Measurements from ENCODE around the gene KCNIP1. TPM values are rescaled to one million over a fixed set of nuclear protein-coding genes. Genes with fewer than 3 reads are reported as not detected.

The KCNIP1 gene
- total RNA-seq, 2 donors from 2014 or later = not detected

- Histone ChIP-seq H3K27ac (ENCODE audit: low read depth, low read length) (no peak overlapping the region), H3K4me3 (ENCODE audit: low read length) (no peak overlapping the region), H3K36me3 (ENCODE audit: control insufficient read depth, insufficient read depth, low read length) (no peaks in the 10 kb centered on the region), H3K27me3 (ENCODE audit: control insufficient read depth, insufficient read depth, low read length, poor library complexity, severe bottlenecking) (peaks cover 6% of the 10 kb centered on the region), H3K4me1 (ENCODE audit: control insufficient read depth, insufficient read depth, low read length) (peaks cover 8% of the 10 kb centered on the region), H3K9me3 (ENCODE audit: control insufficient read depth, low read length) (no peaks in the 10 kb centered on the region), H3K9ac (ENCODE audit: extremely low read depth, low read length, poor library complexity, severe bottlenecking) (no peak overlapping the region)
- peak; percentile 26 for DNase-seq
- no peak overlapping the region for H3K27ac Mint-ChIP-seq
- no peaks in the 10 kb centered on the region for H3K9me3 Mint-ChIP-seq
- 94% methylated on average over 5 to 7 of the region's 7 CpGs for WGBS, 2 experiments (ENCODE audit: insufficient coverage in 1 of 2, insufficient read length in 1 of 2)
- TF ChIP-seq CTCF (conservative IDR thresholded peaks at IDR 0.05) = no peak
- no peak overlapping the region for H3K4me3 Mint-ChIP-seq
- H3K4me1 Mint-ChIP-seq = peaks cover 4% of the 10 kb centered on the region
- H3K27me3 Mint-ChIP-seq (ENCODE audit: insufficient read depth) = no peaks in the 10 kb centered on the region
- H3K36me3 Mint-ChIP-seq (ENCODE audit: low read depth) = no peaks in the 10 kb centered on the region
Measured at GRCh38 chr5:170525470-170526211, 21.8 kb downstream of the KCNIP1 start.

- TF ChIP-seq CTCF (conservative IDR thresholded peaks at IDR 0.05) = no peak
Measured at GRCh38 chr5:170527991-170528390, 24.2 kb downstream of the KCNIP1 start.

DNA sequence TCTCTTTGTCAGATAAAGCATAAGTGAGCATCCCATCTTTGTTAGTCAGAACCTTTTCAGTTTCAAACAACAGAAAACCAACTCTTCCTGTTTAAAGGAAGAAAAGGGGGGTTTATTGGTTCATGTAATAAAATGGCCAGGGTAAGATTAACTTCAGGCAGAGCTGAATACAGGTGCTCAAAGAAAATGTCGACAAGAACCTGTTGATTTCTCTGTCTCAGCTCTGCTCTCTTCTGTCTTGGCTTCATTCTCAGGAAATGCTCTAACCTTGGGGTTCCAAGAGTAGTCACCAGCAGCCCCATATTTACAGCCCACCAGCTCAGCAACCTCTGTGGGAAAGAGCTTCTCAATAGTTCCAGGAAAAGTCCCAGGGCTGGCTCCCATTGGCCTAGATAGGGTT lies 25.2 kb downstream of the KCNIP1 start:
- peaks cover 8% of the 10 kb centered on the region for H3K4me1 ChIP-seq (ENCODE audit: control insufficient read depth, insufficient read depth, low read length)
- no peak overlapping the region for H3K4me3 ChIP-seq (ENCODE audit: low read length)
- 92 to 100% methylated on average over 1 of the region's 1 CpG for WGBS, 2 experiments (ENCODE audit: insufficient coverage in 1 of 2, insufficient read length in 1 of 2)
- Mint-ChIP-seq H3K4me3 (no peak overlapping the region), H3K4me1 (no peaks in the 10 kb centered on the region), H3K9me3 (no peaks in the 10 kb centered on the region), H3K27ac (no peak overlapping the region), H3K36me3 (ENCODE audit: low read depth) (no peaks in the 10 kb centered on the region), H3K27me3 (ENCODE audit: insufficient read depth) (no peaks in the 10 kb centered on the region)
- H3K9me3 ChIP-seq (ENCODE audit: control insufficient read depth, low read length) = no peaks in the 10 kb centered on the region
- no peak overlapping the region for H3K9ac ChIP-seq (ENCODE audit: extremely low read depth, low read length, poor library complexity, severe bottlenecking)
- peaks cover 24% of the 10 kb centered on the region for H3K27me3 ChIP-seq (ENCODE audit: control insufficient read depth, insufficient read depth, low read length, poor library complexity, severe bottlenecking)
- no peak overlapping the region for H3K27ac ChIP-seq (ENCODE audit: low read depth, low read length)
- H3K36me3 ChIP-seq (ENCODE audit: control insufficient read depth, insufficient read depth, low read length) = no peaks in the 10 kb centered on the region
- peak; percentile 16 for DNase-seq
- TF ChIP-seq CTCF (conservative IDR thresholded peaks at IDR 0.05) = no peak

More at GRCh38 chr5:170527991-170528390, 24.2 kb downstream of the KCNIP1 start:
- Histone ChIP-seq H3K4me3 (ENCODE audit: low read length) (no peak overlapping the region), H3K27me3 (ENCODE audit: control insufficient read depth, insufficient read depth, low read length, poor library complexity, severe bottlenecking) (peaks cover 14% of the 10 kb centered on the region), H3K27ac (ENCODE audit: low read depth, low read length) (no peak overlapping the region), H3K36me3 (ENCODE audit: control insufficient read depth, insufficient read depth, low read length) (no peaks in the 10 kb centered on the region), H3K9ac (ENCODE audit: extremely low read depth, low read length, poor library complexity, severe bottlenecking) (no peak overlapping the region), H3K9me3 (ENCODE audit: control insufficient read depth, low read length) (no peaks in the 10 kb centered on the region), H3K4me1 (ENCODE audit: control insufficient read depth, insufficient read depth, low read length) (peaks cover 8% of the 10 kb centered on the region)
- WGBS, 2 experiments (ENCODE audit: insufficient coverage in 1 of 2, insufficient read length in 1 of 2) = 82 to 100% methylated on average over 1 to 3 of the region's 3 CpGs
- Mint-ChIP-seq H3K4me1 (peaks cover under 1% of the 10 kb centered on the region), H3K27ac (no peak overlapping the region), H3K27me3 (ENCODE audit: insufficient read depth) (no peaks in the 10 kb centered on the region), H3K9me3 (no peaks in the 10 kb centered on the region), H3K4me3 (no peak overlapping the region), H3K36me3 (ENCODE audit: low read depth) (no peaks in the 10 kb centered on the region)
- DNase-seq = peak; percentile 54
